GM23338 (cell line): ENCODE results near the gene DCLK2. TPM values are rescaled to one million over a fixed set of nuclear protein-coding genes. Genes with fewer than 3 reads are reported as not detected.

ENCODE experiments used
- ATAC-seq: fragments of 200-7000 bp; cut with Tn5 transposase; 3 replicates; pipeline ENCODE4 v1.9.1; 2020
- DNase-seq: peaks from one replicate; pipeline ENCODE4 v3.0.0-alpha.2; 2015; ENCODE audit warnings: low spot score
- H2AFZ ChIP-seq: fragments of 200-600 bp; sonication (generic); 2 replicates; pipeline ENCODE4 v1.8.0; 2016; ENCODE audit warnings: antibody characterized with exemption, mild to moderate bottlenecking, moderate library complexity
- H3F3A ChIP-seq: fragments of 200-600 bp; sonication (generic); replicated peaks from 2 replicates; pipeline ENCODE4 v1.8.0; 2017; ENCODE audit warnings: antibody characterized with exemption, mixed run types, low read depth
- H3K27ac ChIP-seq: fragments of 200-600 bp; sonication (generic); 2 replicates; pipeline ENCODE4 v1.6.1; 2016; ENCODE audit warnings: low read depth
- H3K27me3 ChIP-seq: fragments of 200-600 bp; sonication (generic); 2 replicates; pipeline ENCODE4 v1.8.0; 2016; ENCODE audit warnings: mild to moderate bottlenecking, mixed run types, moderate library complexity; ENCODE audit not compliant: insufficient read depth
- H3K36me3 ChIP-seq: fragments of 200-600 bp; sonication (generic); 2 replicates; pipeline ENCODE4 v1.8.0; 2016; ENCODE audit warnings: mild to moderate bottlenecking; ENCODE audit not compliant: insufficient read depth
- H3K4me1 ChIP-seq: fragments of 200-600 bp; sonication (generic); 2 replicates; pipeline ENCODE4 v1.8.0; 2016; ENCODE audit warnings: mild to moderate bottlenecking, moderate library complexity; ENCODE audit not compliant: insufficient read depth
- H3K4me2 ChIP-seq: fragments of 200-600 bp; sonication (generic); 2 replicates; pipeline ENCODE4 v1.7.1; 2017; ENCODE audit warnings: mixed run types
- H3K4me3 ChIP-seq: fragments of 200-600 bp; sonication (generic); 2 replicates; pipeline ENCODE4 v1.6.1; 2016; ENCODE audit warnings: mixed run types
- H3K79me2 ChIP-seq: fragments of 200-600 bp; sonication (generic); replicated peaks from 2 replicates; pipeline ENCODE4 v1.8.0; 2017; ENCODE audit warnings: mild to moderate bottlenecking; ENCODE audit not compliant: insufficient read depth
- H3K9me2 ChIP-seq: fragments of 200-600 bp; sonication (generic); 2 replicates; pipeline ENCODE4 v1.8.0; 2017; ENCODE audit not compliant: insufficient read depth
- H4K20me1 ChIP-seq: fragments of 200-600 bp; sonication (generic); replicated peaks from 2 replicates; pipeline ENCODE4 v1.8.0; 2017; ENCODE audit warnings: mild to moderate bottlenecking; ENCODE audit not compliant: insufficient read depth
- H3K27ac Mint-ChIP-seq: 2 replicates; pipeline ENCODE4 v1.8.0; 2020; ENCODE audit warnings: inconsistent platforms, mild to moderate bottlenecking, moderate library complexity, mixed read lengths
- H3K27me3 Mint-ChIP-seq: 3 replicates; pipeline ENCODE4 v1.8.0; 2022; ENCODE audit warnings: low read depth, mild to moderate bottlenecking, moderate library complexity, mixed read lengths, inconsistent platforms; ENCODE audit not compliant: insufficient read depth, poor library complexity
- H3K36me3 Mint-ChIP-seq: 3 replicates; pipeline ENCODE4 v1.8.0; 2021; ENCODE audit warnings: low read depth, mild to moderate bottlenecking, inconsistent platforms, moderate library complexity, mixed read lengths
- H3K4me1 Mint-ChIP-seq: 3 replicates; pipeline ENCODE4 v1.8.0; 2020; ENCODE audit warnings: mild to moderate bottlenecking, inconsistent platforms, mixed read lengths
- H3K4me3 Mint-ChIP-seq: 3 replicates; pipeline ENCODE4 v1.8.0; 2021; ENCODE audit warnings: moderate library complexity, mild to moderate bottlenecking, inconsistent platforms, mixed read lengths
- H3K9me3 Mint-ChIP-seq: 3 replicates; pipeline ENCODE4 v1.8.0; 2020; ENCODE audit warnings: moderate library complexity, mild to moderate bottlenecking, inconsistent platforms, mixed read lengths
- CREB1 ChIP-seq: fragments of 250-450 bp; sonication (Bioruptor Pico); IDR thresholded peaks from 2 replicates; pipeline ENCODE4 v1.5.0; 2020; ENCODE audit warnings: low read depth, mild to moderate bottlenecking, moderate library complexity
- CTCF ChIP-seq, 2 experiments: fragments of 200-600 bp in 1 of 2; sonication (generic) in 1 of 2; conservative IDR thresholded peaks; 2 replicates each; pipeline versions ENCODE4 v1.5.1 to v1.6.1; 2016 to 2017; ENCODE audit warnings: antibody characterized with exemption in 2 of 2, low read depth in 2 of 2, mild to moderate bottlenecking in 2 of 2, moderate library complexity in 1 of 2
- ETS1 ChIP-seq: IDR thresholded peaks from 2 replicates; pipeline ENCODE4 v1.6.1; 2016; ENCODE audit warnings: antibody characterized with exemption
- EZH2 ChIP-seq: fragments of 200-600 bp; sonication (generic); IDR thresholded peaks from one replicate; pipeline ENCODE4 v1.8.0; 2017; ENCODE audit warnings: antibody characterized with exemption, mild to moderate bottlenecking, low read depth; ENCODE audit not compliant: unreplicated experiment
- EZH2phosphoT487 ChIP-seq: fragments of 200-600 bp; sonication (generic); IDR thresholded peaks from one replicate; pipeline ENCODE4 v1.8.1; 2018; ENCODE audit warnings: antibody characterized with exemption; ENCODE audit not compliant: unreplicated experiment
- JUNB ChIP-seq: IDR thresholded peaks from one replicate; pipeline ENCODE4 v1.6.1; 2016; ENCODE audit warnings: antibody characterized with exemption; ENCODE audit not compliant: unreplicated experiment
- NANOG ChIP-seq: IDR thresholded peaks from 2 replicates; pipeline ENCODE4 v1.6.1; 2016; ENCODE audit warnings: antibody characterized with exemption, borderline replicate concordance
- POLR2AphosphoS5 ChIP-seq: IDR thresholded peaks from 2 replicates; pipeline ENCODE4 v1.6.1; 2016; ENCODE audit warnings: antibody characterized with exemption, low read depth
- REST ChIP-seq: IDR thresholded peaks from one replicate; pipeline ENCODE4 v1.6.1; 2018; ENCODE audit warnings: antibody characterized with exemption; ENCODE audit not compliant: unreplicated experiment
- STAT1 ChIP-seq: IDR thresholded peaks from one replicate; pipeline ENCODE4 v1.6.1; 2016; ENCODE audit warnings: antibody characterized with exemption; ENCODE audit not compliant: unreplicated experiment
- ZNF114 ChIP-seq: fragments of 250-450 bp; sonication (Bioruptor Pico); IDR thresholded peaks from 2 replicates; pipeline ENCODE4 v1.5.0; 2020; ENCODE audit warnings: mild to moderate bottlenecking, moderate library complexity
- ZNF331 ChIP-seq: fragments of 250-450 bp; sonication (Bioruptor Pico); IDR thresholded peaks from 2 replicates; pipeline ENCODE4 v1.5.0; 2020; ENCODE audit warnings: low read depth, mild to moderate bottlenecking, moderate library complexity
- ZNF462 ChIP-seq: fragments of 250-450 bp; sonication (Bioruptor Pico); IDR thresholded peaks from 2 replicates; pipeline ENCODE4 v1.5.0; 2020; ENCODE audit warnings: mild to moderate bottlenecking, moderate library complexity
- polyA plus RNA-seq: library from polyadenylated mRNA; unstranded; fragments of >200 nt; fragmentation: Nextera tagmentation; extraction: Ambion mirVana; gene quantifications from 2 replicates; pipeline ENCODE4 v1.2.1, GENCODE V29; 2016
- total RNA-seq: library from RNA; depleted of rRNA; stranded (reverse); fragments of >200 nt; shearing (Covaris generic); gene quantifications from 2 replicates; pipeline ENCODE4 v1.2.3, GENCODE V29; 2014

The DCLK2 gene
- total and polyA plus RNA-seq, 2 experiments from 2014 or later = 0.49 TPM; not detected in 1

- Mint-ChIP-seq H3K36me3 (no peaks in the 10 kb centered on the region), H3K27me3 (peaks cover 26% of the 10 kb centered on the region), H3K4me3 (no peak overlapping the region), H3K4me1 (peaks cover 26% of the 10 kb centered on the region), H3K9me3 (peaks cover 4% of the 10 kb centered on the region; the same call in 2 of the 3 replicates), H3K27ac (no peak overlapping the region)
- no peak for ATAC-seq
- no peaks in the 10 kb centered on the region; the same call in 1 of the 2 replicates for H3K36me3 ChIP-seq
- H2AFZ ChIP-seq = no peak overlapping the region
- no peak overlapping the region for H3K4me3 ChIP-seq
- no peaks in the 10 kb centered on the region for H3F3A ChIP-seq
- no peaks in the 10 kb centered on the region for H3K79me2 ChIP-seq
- peaks cover 17% of the 10 kb centered on the region for H3K4me1 ChIP-seq
- no peaks in the 10 kb centered on the region for H4K20me1 ChIP-seq
- H3K4me2 ChIP-seq = no peak overlapping the region
- no peak for TF ChIP-seq CTCF (conservative IDR thresholded peaks at IDR 0.05; ENCODE audit: low read depth in 2 of 2)
- TF ChIP-seq JUNB = no peak
- TF ChIP-seq ZNF462 (CRISPR knock-in tag) = no peak
- TF ChIP-seq POLR2AphosphoS5 = no peak
- no peak for TF ChIP-seq EZH2
- no peak for TF ChIP-seq ZNF114 (CRISPR knock-in tag)
- no peak for TF ChIP-seq EZH2phosphoT487
- TF ChIP-seq STAT1 = no peak
- TF ChIP-seq ETS1 = no peak
- no peak for TF ChIP-seq NANOG
- TF ChIP-seq REST = no peak
- no peak for TF ChIP-seq CREB1 (CRISPR knock-in tag)
- no peak for TF ChIP-seq ZNF331 (CRISPR knock-in tag)
- no peaks in the 10 kb centered on the region for H3K27me3 ChIP-seq
- no peak for DNase-seq
- no peak overlapping the region for H3K27ac ChIP-seq
- H3K9me2 ChIP-seq = no peaks in the 10 kb centered on the region
Observed at GRCh38 chr4:150253965-150254630, 175.9 kb downstream of the DCLK2 start.
